GM18511 (cell line): Measurements from ENCODE around the gene C1QTNF9.
"Not testable (repeated sequence)": the region's sequence is repeated elsewhere in the genome, so short reads cannot be mapped to it uniquely, and the experiment has no call there.

ENCODE experiments used
- ATAC-seq: cut with Tn5 transposase; IDR thresholded peaks from one replicate; pipeline ENCODE4 v1.9.1; 2021; ENCODE audit warnings: mild to moderate bottlenecking, moderate library complexity; ENCODE audit not compliant: unreplicated experiment

C1QTNF9 gene

GRCh38 chr13:24319641-24320040, 10.3 kb downstream of the C1QTNF9 start:
- ATAC-seq, result not testable (repeated sequence)

DNA sequence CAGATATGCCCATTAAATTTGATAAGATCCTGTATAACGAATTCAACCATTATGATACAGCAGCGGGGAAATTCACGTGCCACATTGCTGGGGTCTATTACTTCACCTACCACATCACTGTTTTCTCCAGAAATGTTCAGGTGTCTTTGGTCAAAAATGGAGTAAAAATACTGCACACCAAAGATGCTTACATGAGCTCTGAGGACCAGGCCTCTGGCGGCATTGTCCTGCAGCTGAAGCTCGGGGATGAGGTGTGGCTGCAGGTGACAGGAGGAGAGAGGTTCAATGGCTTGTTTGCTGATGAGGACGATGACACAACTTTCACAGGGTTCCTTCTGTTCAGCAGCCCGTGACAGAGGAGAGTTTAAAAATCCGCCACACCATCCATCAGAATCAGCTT, 12.0 kb downstream of the C1QTNF9 start:
- not testable (repeated sequence) for ATAC-seq

GRCh38 chr13:24322470-24322869, 13.1 kb downstream of the C1QTNF9 start:
- ATAC-seq, result not testable (repeated sequence)

GRCh38 chr13:24323036-24323738, 13.8 kb downstream of the C1QTNF9 start:
- no peak for ATAC-seq

DNA sequence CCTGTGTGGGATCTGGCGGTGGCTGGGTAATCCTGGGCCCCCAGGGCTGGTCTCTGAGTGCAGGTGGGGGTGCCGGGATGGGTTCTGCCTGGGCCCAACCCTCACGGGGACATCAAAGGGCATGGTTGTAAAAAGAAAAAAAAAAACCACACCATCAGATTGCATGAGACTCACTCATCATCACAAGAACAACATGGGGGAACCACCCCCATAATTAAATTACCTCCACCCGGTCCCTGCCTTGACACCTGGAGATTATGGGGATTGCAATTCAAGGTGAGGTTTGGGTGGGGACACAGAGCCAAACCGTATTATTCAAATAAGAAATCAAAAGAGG, 14.3 kb downstream of the C1QTNF9 start:
- no peak for ATAC-seq

- not testable (repeated sequence) for ATAC-seq
Observed at GRCh38 chr13:24327598-24327997, 18.2 kb downstream of the C1QTNF9 start.

DNA sequence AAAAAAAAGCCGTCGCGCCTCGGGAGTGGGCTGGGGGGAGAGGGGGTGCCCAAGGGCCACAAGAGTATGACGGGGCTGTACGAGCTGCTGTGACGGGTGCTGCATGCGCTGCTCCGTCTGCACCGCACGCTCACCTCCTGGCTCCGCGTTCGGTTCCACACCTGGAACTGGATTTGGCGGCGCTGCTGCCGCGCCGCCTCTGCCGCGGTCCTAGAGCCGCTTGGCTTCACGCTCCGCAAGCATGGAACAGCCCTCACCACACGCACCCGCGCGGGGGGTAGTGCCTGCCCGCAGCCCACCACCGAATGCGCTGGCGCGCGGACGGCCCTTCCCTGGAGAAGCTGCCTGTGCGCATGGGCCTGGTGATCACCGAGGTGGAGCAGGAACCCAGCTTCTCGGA, 18.8 kb downstream of the C1QTNF9 start:
- no peak for ATAC-seq

GRCh38 chr13:24338721-24339120, 29.3 kb downstream of the C1QTNF9 start:
- no peak for ATAC-seq

DNA sequence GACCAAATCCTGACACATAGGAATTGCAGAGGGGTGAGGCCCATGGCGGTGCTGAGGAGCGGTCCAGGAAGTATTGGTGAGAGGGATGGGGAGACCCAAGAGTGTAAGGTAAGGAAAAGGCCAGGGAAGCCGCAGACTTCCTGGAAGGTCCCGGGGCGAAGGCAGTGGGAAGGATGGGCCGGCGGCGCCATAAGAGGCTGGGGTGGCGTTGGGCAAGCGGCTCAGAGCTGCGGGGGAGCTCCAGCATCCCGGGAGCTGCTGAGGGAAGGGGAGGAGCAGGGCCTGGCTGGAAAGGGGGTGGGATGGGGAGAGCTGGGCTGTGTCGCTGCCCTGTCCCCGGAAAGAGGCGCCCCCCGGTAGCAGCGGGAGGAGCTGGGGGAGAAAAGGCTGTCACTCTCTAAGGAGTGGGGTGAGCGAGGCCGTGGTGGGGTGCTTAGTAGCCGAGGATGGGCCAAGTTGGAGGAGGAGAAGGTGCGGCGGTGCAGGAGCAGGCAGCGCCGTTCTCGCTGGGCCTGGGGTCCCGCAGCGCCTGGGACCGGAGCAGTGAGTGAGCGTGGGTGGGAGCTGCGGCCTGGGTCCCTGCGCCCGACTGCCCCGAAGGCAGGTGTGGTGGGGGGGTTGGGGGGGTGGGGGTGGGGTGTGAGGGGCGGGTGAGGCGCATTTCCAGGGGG, 30.7 kb downstream of the C1QTNF9 start:
- ATAC-seq, result no peak

GRCh38 chr13:24340608-24340955, 31.2 kb downstream of the C1QTNF9 start:
- no peak for ATAC-seq

DNA sequence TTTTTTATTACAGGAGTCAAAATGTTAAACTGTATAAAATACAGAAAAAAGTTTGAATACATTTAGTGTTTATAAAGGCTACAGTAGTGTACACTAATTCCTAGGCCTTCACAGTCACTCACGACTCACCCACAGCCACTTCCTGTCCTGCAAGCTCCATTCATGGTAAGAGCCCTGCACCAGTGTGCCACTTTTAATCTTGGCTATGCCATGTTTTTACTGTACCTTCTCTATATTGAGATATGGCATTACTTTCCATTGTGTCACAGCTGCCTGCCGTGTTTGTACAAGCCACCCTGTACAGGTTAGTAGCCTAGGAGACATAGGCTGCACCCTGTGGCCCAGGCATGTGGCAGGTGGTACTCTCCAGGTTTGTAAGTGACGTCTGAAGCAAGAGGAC, 32.1 kb downstream of the C1QTNF9 start:
- no peak for ATAC-seq

DNA sequence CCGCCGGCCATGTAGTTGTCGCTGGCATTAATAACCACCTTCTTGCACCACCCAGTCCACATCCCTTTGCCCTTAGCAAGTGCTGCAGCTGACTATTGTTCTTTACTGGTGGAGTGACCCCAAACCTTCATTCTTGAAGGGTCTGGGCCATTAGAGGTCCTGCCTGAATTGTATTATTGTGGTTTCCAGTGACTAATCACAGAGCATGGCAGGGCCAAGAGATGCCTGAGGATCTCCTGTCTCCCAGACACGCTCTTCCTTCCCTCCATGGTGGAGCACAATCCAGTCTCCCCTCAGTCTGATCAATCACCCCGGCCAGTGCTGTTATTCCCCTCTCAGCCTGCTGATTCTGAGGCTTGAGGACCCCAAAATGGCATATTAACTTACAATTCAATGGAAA, 39.0 kb downstream of the C1QTNF9 start:
- ATAC-seq, result no peak

GRCh38 chr13:24348797-24349515, 39.6 kb downstream of the C1QTNF9 start:
- ATAC-seq, result no peak

- not testable (repeated sequence) for ATAC-seq
Observed at GRCh38 chr13:24349778-24350664, 40.6 kb downstream of the C1QTNF9 start.

DNA sequence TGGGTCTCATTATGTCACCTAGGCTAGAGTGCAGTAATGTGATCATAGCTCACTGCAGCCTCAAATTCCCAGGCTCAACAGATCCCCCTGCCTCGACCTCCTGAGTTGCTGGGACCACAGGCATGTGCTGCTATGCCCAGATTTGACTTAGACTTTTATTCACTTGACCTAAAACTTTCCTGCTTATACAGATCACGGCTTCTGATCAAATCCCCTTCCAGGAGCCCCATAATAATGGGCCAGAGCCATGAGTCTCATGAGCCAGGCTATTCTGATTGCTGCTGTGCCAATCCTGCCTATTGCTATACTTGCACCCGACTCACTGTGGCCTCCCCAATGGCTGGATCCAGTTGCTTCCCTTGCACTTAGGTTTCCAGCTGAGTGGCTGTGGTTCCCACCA, 42.0 kb downstream of the C1QTNF9 start:
- ATAC-seq, result no peak

GRCh38 chr13:24353736-24354135, 44.4 kb downstream of the C1QTNF9 start:
- ATAC-seq, result no peak

- no peak for ATAC-seq
Observed at GRCh38 chr13:24355103-24355502, 45.7 kb downstream of the C1QTNF9 start.

GRCh38 chr13:24356270-24356669, 46.9 kb downstream of the C1QTNF9 start:
- ATAC-seq, result no peak

GRCh38 chr13:24356837-24357236, 47.5 kb downstream of the C1QTNF9 start:
- no peak for ATAC-seq

DNA sequence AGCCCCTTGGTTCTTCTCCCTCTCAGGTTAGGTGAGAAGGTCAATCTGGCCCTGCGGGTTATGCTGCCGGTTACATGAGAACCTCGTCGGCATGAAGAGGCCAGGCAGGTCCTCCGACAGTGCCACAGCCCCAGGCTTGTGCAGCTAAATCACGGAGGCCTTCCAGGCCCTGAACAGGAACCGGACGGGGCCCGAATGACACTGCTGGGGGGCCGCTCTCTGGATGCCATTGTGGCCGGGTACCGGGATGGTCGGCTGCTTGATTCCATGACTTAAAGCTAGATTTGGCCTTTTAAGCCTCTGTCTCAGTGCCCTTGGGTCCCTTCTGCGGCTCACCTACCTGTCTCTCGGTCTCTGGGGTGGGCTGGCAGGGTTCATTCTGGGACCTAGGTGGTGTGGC, 48.4 kb downstream of the C1QTNF9 start:
- ATAC-seq, result no peak

GRCh38 chr13:24358836-24359235, 49.5 kb downstream of the C1QTNF9 start:
- ATAC-seq, result not testable (repeated sequence)
